ENCODE results near the gene RGS19. TPM values are rescaled to one million over a fixed set of nuclear protein-coding genes. Genes with fewer than 3 reads are reported as not detected.

RGS19 gene
- total RNA-seq, 2 experiments from 2014 or later, result 39.6 to 40.2 TPM

- intact Hi-C loops (cut with DNase I, micrococcal nuclease), result loop anchor here (1.0 to 5.0 kb wide), 3 partner anchors 15 to 349 kb away; partner anchors contain the start of genes ARFRP1 (in 1 of the 2) and PRPF6 (in 1 of the 2)
These were observed 23.3 kb downstream of the RGS19 start for GRCh38 chr20:64055893-64056638.

GRCh38 chr20:64055396-64055892 lies 23.9 kb downstream of the RGS19 start:
- Mint-ChIP-seq H3K4me3 (no peak overlapping the region), H3K27me3 (peaks cover 23% of the 10 kb centered on the region), H3K27ac (no peak overlapping the region), H3K36me3 (ENCODE audit: low read depth) (no peaks in the 10 kb centered on the region), H3K4me1 (peaks cover 14% of the 10 kb centered on the region), H3K9me3 (ENCODE audit: low read depth) (no peaks in the 10 kb centered on the region)
- POLR2A ChIA-PET, result no interaction called here
- intact Hi-C loops (cut with DNase I, micrococcal nuclease), result loop anchor here in 1 of 2 experiments (1.0 to 5.0 kb wide), 2 partner anchors 14 to 73 kb away; partner anchors contain the start of gene PRPF6
- no peak for DNase-seq
- ATAC-seq, result no peak
- CTCF ChIA-PET, result no interaction called here

More at GRCh38 chr20:64055893-64056638, 23.3 kb downstream of the RGS19 start:
- no peaks in the 10 kb centered on the region for H3K9me3 Mint-ChIP-seq (ENCODE audit: low read depth)
- H3K36me3 Mint-ChIP-seq (ENCODE audit: low read depth), result no peaks in the 10 kb centered on the region
- ChIA-PET CTCF (interaction anchor here (0.6 to 1.7 kb wide), 7 partner anchors 10 to 464 kb away, joined by 3 to 6 read pairs (median 3); no protein-coding TSS in a partner anchor), POLR2A (no interaction called here)
- ATAC-seq, result no peak
- DNase-seq, result no peak
- peaks cover 18% of the 10 kb centered on the region for H3K27me3 Mint-ChIP-seq
- H3K4me1 Mint-ChIP-seq, result peaks cover 14% of the 10 kb centered on the region
- H3K27ac Mint-ChIP-seq, result no peak overlapping the region
- H3K4me3 Mint-ChIP-seq, result no peak overlapping the region

DNA sequence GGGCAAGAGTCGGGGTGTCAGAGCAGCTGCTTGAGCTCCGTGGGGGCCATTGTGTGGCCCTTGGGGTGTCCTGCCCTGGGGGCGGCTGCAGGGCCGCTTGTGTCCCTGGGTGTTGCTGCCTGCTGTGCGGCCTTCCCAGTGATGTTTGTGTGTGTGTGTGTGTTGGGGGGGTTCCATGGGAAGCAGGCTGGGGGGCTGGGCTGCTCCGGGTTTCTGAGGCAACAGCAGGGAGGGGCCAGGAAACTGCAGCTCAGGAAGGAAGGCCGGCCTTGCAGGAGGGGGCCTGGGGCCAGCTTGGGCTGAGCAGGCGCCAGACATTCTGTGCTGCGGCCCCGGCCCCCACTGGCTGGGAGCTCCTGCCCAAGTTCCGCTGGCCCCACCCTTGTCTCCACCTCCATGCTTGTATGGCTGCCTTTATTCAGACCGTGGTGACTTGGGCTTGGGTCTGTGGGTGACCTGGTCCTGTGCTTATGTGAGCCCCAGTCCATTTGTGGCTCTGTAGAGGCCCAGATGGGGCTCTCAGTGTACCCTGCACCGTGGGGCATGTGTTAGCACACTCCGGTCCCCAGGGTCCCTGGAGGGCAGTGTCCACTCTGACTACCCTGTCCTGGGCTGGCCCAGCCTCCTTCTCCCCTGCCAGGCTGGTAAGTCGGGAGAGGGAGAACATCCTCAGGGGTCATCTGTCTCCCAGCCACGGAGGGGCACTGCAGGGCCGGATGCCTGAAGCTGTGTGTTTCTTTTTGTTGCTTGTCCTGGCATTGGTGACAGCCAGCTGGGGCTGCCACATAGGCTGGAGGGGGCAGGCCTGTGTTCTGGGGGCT lies 25.3 kb downstream of the RGS19 start:
- H3K9me3 Mint-ChIP-seq (ENCODE audit: low read depth), result no peaks in the 10 kb centered on the region
- peaks cover 28% of the 10 kb centered on the region for H3K27me3 Mint-ChIP-seq
- H3K4me1 Mint-ChIP-seq, result peaks cover 15% of the 10 kb centered on the region
- no peaks in the 10 kb centered on the region for H3K36me3 Mint-ChIP-seq (ENCODE audit: low read depth)
- CTCF ChIA-PET, result interaction anchor here (1.0 to 1.6 kb wide), 4 partner anchors 15 to 66 kb away, joined by 3 to 4 read pairs (median 4); partner anchors contain the start of gene LKAAEAR1
- intact Hi-C loops (cut with DNase I, micrococcal nuclease), result no loop called here
- H3K4me3 Mint-ChIP-seq, result no peak overlapping the region
- H3K27ac Mint-ChIP-seq, result no peak overlapping the region
- no peak for DNase-seq
- POLR2A ChIA-PET, result no interaction called here
- ATAC-seq, result no peak

GRCh38 chr20:64052987-64053840 lies 26.1 kb downstream of the RGS19 start:
- H3K9me3 Mint-ChIP-seq (ENCODE audit: low read depth), result no peaks in the 10 kb centered on the region
- no peak for DNase-seq
- H3K27me3 Mint-ChIP-seq, result peaks cover 30% of the 10 kb centered on the region
- no peak overlapping the region for H3K27ac Mint-ChIP-seq
- intact Hi-C loops (cut with DNase I, micrococcal nuclease), result no loop called here
- H3K4me3 Mint-ChIP-seq, result no peak overlapping the region
- CTCF ChIA-PET, result interaction anchor here (1.0 to 1.6 kb wide), 5 partner anchors 14 to 67 kb away, joined by 3 to 4 read pairs (median 3); partner anchors contain the start of gene LKAAEAR1
- peaks cover 11% of the 10 kb centered on the region for H3K4me1 Mint-ChIP-seq
- POLR2A ChIA-PET, result no interaction called here
- no peaks in the 10 kb centered on the region for H3K36me3 Mint-ChIP-seq (ENCODE audit: low read depth)
- ATAC-seq, result no peak

- ChIA-PET POLR2A (no interaction called here), CTCF (interaction anchor here (0.7 to 1.4 kb wide), 5 partner anchors 13 to 345 kb away, joined by 3 to 5 read pairs (median 3); no protein-coding TSS in a partner anchor)
- no peak for ATAC-seq
- H3K27me3 Mint-ChIP-seq, result peaks cover 32% of the 10 kb centered on the region
- no peaks in the 10 kb centered on the region for H3K36me3 Mint-ChIP-seq (ENCODE audit: low read depth)
- H3K4me3 Mint-ChIP-seq, result no peak overlapping the region
- peaks cover 4% of the 10 kb centered on the region for H3K4me1 Mint-ChIP-seq
- H3K27ac Mint-ChIP-seq, result no peak overlapping the region
- H3K9me3 Mint-ChIP-seq (ENCODE audit: low read depth), result no peaks in the 10 kb centered on the region
- intact Hi-C loops (cut with DNase I, micrococcal nuclease), result no loop called here
- DNase-seq, result no peak
These were observed 27.0 kb downstream of the RGS19 start for GRCh38 chr20:64052326-64052722.

DNA sequence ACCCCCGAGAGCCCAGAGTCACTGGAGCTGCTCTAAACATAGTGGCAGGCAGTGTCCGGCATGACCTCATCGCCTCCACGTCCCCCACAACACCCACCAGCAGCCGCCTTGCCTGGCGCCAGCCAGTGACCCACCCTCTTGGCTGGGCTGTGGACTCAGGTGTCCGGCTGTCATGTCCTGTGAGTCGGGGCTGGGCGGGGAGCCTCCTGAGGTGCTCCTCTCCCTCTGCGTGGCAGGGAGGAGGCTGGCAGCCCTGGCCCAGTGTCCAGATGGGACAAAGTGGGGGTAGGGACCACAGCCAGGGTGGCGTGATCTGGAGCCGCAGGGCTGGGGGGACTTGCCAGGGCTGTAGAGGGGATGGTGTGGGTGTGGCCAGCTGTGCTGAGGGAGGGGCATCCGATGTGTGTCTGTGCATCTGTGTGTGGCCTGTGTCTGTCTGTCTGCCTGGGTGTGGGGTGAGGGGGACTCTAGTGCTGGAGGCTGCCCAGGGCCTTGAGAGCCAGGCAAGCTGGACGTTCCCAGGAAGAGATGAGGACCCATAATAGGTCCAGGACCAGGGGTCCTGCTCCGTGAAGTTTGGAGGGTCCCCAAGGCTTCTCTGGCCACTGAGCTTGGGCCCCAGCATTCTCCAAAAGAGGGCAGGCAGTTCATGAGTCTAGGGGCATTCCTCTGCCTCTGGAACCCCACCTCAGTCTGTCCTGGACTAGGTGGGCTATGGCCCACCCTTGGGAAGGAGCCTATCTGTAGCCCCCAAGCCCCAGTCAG lies 27.6 kb downstream of the RGS19 start:
- POLR2A ChIA-PET, result no interaction called here
- H3K4me1 Mint-ChIP-seq, result peaks cover 2% of the 10 kb centered on the region
- H3K36me3 Mint-ChIP-seq (ENCODE audit: low read depth), result no peaks in the 10 kb centered on the region
- DNase-seq (no peak), ATAC-seq (no peak)
- no peak overlapping the region for H3K27ac Mint-ChIP-seq
- CTCF ChIA-PET, result interaction anchor here (0.7 to 1.2 kb wide), 3 partner anchors 11 to 344 kb away, joined by 3 to 5 read pairs (median 5); no protein-coding TSS in a partner anchor
- no peaks in the 10 kb centered on the region for H3K9me3 Mint-ChIP-seq (ENCODE audit: low read depth)
- no peak overlapping the region for H3K4me3 Mint-ChIP-seq
- peaks cover 38% of the 10 kb centered on the region for H3K27me3 Mint-ChIP-seq
- intact Hi-C loops (cut with DNase I, micrococcal nuclease), result no loop called here

GRCh38 chr20:64051033-64051452 lies 28.3 kb downstream of the RGS19 start:
- Mint-ChIP-seq H3K36me3 (ENCODE audit: low read depth) (no peaks in the 10 kb centered on the region), H3K4me1 (peaks cover 6% of the 10 kb centered on the region), H3K27ac (no peak overlapping the region), H3K27me3 (peaks cover 44% of the 10 kb centered on the region), H3K9me3 (ENCODE audit: low read depth) (no peaks in the 10 kb centered on the region), H3K4me3 (no peak overlapping the region)
- ATAC-seq (no peak), DNase-seq (no peak)
- intact Hi-C loops (cut with DNase I, micrococcal nuclease), result no loop called here
- POLR2A ChIA-PET, result no interaction called here
- CTCF ChIA-PET, result interaction anchor here (0.9 to 1.2 kb wide), 2 partner anchors 10 to 77 kb away, joined by 5 read pairs; no protein-coding TSS in a partner anchor

DNA sequence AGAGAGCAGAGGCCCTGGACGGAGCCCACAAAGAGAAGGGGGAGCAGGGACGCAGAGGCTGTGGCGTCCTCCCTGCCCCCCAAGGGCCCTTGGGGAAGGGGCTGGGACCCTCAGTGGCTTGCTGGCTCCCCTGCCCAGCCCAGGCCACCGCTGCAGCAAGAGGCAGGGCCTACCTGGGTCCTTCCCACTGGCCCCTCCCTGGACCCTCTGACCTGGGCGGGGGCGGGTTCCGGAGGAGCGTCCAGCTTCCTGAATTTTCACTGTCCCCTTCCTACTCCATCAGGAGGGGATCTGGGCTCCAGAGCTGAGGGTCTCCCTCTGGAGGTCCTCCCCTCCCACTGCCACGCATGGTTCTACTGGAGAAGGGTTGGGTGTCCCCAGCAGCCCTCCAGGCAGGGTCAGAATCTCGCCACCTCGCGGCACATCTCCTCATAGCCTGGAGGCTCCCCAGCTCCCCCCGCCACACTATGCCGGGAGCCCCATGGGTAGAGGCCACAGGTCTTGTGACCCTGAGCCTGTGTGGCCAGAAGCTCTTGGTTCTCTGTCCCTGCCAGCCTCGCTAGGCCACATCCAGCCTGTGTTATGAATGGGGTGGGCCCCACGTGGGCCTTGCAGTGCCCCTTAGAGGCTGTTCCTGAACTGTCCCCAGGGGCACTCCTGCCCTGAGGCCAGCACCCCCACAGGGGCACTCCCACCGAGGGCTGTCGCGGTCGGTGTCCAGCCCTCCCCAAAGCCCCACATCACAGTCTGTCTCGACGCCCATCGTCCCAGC lies 28.9 kb downstream of the RGS19 start:
- Mint-ChIP-seq H3K36me3 (ENCODE audit: low read depth) (no peaks in the 10 kb centered on the region), H3K27ac (no peak overlapping the region), H3K27me3 (peaks cover 45% of the 10 kb centered on the region), H3K4me3 (no peak overlapping the region), H3K4me1 (peaks cover 8% of the 10 kb centered on the region), H3K9me3 (ENCODE audit: low read depth) (no peaks in the 10 kb centered on the region)
- ATAC-seq, result no peak
- ChIA-PET POLR2A (no interaction called here), CTCF (interaction anchor here (0.6 to 0.9 kb wide), 3 partner anchors 10 to 69 kb away, joined by 3 to 5 read pairs (median 3); no protein-coding TSS in a partner anchor)
- intact Hi-C loops (cut with DNase I, micrococcal nuclease), result no loop called here
- no peak for DNase-seq

DNA sequence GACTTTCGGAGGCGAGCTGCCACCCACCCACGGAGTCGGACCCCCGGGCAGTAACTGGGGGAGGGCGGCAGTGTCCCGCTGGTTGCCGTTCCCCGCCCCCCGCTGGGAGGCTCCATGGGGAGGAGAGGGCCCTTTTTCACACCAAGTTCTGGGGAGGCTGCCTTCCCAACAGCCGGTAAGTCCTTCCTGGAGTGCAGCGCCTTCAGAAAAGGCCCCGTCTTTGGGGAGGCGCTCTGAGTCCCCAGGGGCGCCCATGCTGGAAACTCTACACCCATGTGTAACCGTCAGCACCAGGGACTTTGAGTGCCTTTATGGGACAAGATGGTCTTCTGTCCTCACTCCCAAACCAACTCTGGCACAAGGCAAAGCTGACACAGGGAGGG lies 29.4 kb downstream of the RGS19 start:
- no peak overlapping the region for H3K27ac Mint-ChIP-seq

More for the DNA sequence above, 29.4 kb downstream of the RGS19 start:
- ChIA-PET CTCF (interaction anchor here (0.6 to 0.7 kb wide), 2 partner anchors 12 to 70 kb away, joined by 3 read pairs; no protein-coding TSS in a partner anchor), POLR2A (no interaction called here)
- peaks cover 8% of the 10 kb centered on the region for H3K4me1 Mint-ChIP-seq
- H3K27me3 Mint-ChIP-seq, result peaks cover 41% of the 10 kb centered on the region
- H3K36me3 Mint-ChIP-seq (ENCODE audit: low read depth), result no peaks in the 10 kb centered on the region
- no peak overlapping the region for H3K4me3 Mint-ChIP-seq
- DNase-seq (no peak), ATAC-seq (no peak)
- intact Hi-C loops (cut with DNase I, micrococcal nuclease), result no loop called here
- H3K9me3 Mint-ChIP-seq (ENCODE audit: low read depth), result no peaks in the 10 kb centered on the region
